Measurements from ENCODE around the gene MROH2A.

The MROH2A gene

GRCh38 chr2:233764264-233764663, 13.9 kb upstream of the MROH2A start:
- DNase-seq: no peak

- DNase-seq: no peak
These were observed 13.4 kb upstream of the MROH2A start for GRCh38 chr2:233764761-233765160.

GRCh38 chr2:233766416-233766815, 11.7 kb upstream of the MROH2A start:
- no peak for DNase-seq

DNA sequence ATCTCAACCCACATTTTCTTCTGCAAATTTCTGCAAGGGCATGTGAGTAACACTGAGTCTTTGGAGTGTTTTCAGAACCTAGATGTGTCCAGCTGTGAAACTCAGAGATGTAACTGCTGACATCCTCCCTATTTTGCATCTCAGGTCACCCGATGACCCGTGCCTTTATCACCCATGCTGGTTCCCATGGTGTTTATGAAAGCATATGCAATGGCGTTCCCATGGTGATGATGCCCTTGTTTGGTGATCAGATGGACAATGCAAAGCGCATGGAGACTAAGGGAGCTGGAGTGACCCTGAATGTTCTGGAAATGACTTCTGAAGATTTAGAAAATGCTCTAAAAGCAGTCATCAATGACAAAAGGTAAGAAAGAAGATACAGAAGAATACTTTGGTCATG, 10.1 kb upstream of the MROH2A start:
- DNase-seq: no peak

GRCh38 chr2:233769260-233769659, 8.9 kb upstream of the MROH2A start:
- DNase-seq: no peak

DNA sequence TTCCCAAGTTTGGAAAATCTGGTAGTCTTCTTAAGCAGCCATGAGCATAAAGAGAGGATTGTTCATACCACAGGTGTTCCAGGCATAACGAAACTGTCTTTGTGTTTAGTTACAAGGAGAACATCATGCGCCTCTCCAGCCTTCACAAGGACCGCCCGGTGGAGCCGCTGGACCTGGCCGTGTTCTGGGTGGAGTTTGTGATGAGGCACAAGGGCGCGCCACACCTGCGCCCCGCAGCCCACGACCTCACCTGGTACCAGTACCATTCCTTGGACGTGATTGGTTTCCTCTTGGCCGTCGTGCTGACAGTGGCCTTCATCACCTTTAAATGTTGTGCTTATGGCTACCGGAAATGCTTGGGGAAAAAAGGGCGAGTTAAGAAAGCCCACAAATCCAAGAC, 6.0 kb upstream of the MROH2A start:
- no peak for DNase-seq

DNA sequence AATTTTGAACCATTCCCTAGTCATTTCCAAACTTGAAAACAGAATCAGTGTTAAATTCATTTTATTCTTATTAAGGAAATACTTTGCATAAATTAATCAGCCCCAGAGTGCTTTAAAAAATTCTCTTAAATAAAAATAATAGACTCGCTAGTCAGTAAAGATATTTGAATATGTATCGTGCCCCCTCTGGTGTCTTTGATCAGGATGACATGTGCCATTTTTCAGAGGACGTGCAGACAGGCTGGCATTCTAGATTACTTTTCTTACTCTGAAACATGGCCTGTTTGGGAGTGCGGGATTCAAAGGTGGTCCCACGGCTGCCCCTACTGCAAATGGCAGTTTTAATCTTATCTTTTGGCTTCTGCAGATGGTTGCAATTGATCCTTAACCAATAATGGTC, 5.5 kb upstream of the MROH2A start:
- DNase-seq: no peak

DNA sequence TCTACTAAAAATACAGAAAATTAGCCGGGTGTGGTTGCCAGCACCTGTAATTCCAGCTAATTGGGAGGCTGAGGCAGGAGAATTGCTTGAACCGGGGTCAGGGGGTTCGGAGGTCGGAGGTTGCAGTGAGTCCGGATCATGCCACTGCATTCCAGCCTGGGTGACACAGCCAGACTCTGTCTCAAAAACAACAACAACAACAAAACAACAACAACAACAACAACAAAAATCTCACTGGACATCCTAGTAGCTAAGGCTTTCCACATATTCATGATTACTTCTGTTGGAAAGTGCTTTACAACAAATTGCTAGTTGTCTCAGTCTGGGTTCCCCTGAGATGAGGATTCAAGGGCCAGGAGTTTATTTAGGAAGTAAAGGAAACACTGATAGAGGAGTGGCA, 4.3 kb upstream of the MROH2A start:
- no peak for DNase-seq

- DNase-seq: no peak
These were observed 2.7 kb upstream of the MROH2A start for GRCh38 chr2:233775414-233775813.

DNA sequence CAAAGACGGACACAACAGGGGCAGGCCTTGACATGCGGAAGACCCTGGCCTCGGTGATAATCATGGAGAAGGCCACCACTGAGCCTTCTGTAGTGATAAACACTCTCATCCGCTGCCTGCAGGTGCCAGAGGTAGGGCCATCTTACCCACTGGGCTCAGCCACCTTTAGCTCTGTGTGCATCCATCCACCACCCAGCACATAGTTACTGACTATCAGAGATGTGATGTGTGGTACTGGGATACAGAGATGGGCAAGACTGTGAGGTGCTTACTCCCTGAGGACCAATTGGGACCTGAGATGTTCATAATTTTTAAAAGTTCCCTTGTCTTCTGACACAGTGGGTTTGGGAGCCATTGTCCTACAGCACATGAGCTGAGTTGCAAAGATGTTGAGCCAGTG, 1.6 kb downstream of the MROH2A start:
- no peak for DNase-seq

GRCh38 chr2:233780771-233781170, 2.6 kb downstream of the MROH2A start:
- no peak for DNase-seq

- DNase-seq: no peak
These were observed 11.4 kb downstream of the MROH2A start for GRCh38 chr2:233789554-233789953.

DNA sequence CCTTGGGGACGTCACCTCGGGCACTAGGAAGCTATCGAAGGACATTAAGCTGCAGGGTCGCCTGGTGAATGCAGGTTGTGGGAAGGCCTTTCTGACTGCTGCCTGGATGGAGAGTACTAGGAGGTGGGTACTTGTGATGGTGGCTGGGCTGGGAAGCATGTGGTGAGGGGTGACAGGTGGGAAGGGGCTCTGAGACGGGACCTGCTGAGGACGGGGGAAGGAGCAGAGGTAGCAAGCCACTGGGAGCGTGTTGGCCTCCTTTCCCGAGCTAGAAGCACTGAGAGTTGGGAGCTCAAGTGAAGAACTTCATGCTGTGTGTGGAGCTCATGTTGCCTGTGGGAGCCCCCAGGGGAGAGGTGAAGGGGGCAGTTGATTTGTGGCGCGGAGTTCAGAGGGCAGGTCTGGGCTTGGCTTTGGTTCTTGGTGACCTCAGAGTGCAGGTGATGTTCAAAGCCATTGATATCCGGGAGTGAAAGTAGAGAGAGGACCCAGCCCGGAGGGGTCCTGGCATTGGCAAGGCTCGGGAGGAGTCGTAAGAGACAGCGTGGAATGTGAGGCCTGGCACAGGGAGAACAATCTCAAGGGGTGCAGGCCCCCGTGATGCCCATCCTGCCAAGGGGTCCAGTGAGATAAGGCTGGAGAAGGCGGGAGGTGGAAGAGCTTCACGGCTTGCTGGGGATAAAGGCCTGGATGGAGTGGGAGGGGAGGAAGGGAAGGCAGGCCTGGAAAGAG, 13.2 kb downstream of the MROH2A start:
- no peak for DNase-seq

- DNase-seq: no peak
These were observed 13.8 kb downstream of the MROH2A start for GRCh38 chr2:233791883-233792329.

DNA sequence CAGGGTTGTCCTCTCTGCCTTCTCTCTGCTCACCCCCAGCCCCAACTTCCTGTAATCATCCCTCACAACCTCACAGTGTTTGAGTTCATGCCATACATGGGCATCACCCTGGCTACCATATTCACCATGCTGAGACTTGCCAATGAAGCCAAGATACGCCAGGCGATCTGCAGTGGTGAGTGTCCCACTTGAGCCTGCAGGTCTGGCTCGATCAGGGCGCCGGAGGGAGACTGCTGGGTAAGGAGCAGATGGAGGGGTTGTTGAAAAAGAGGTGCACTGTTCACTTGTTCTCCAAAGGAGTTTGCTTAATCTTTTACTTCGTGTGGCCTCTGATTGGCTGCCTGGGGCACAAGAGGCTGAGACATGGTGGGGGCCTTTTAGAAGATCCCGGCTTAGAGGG, 14.6 kb downstream of the MROH2A start:
- DNase-seq: no peak

DNA sequence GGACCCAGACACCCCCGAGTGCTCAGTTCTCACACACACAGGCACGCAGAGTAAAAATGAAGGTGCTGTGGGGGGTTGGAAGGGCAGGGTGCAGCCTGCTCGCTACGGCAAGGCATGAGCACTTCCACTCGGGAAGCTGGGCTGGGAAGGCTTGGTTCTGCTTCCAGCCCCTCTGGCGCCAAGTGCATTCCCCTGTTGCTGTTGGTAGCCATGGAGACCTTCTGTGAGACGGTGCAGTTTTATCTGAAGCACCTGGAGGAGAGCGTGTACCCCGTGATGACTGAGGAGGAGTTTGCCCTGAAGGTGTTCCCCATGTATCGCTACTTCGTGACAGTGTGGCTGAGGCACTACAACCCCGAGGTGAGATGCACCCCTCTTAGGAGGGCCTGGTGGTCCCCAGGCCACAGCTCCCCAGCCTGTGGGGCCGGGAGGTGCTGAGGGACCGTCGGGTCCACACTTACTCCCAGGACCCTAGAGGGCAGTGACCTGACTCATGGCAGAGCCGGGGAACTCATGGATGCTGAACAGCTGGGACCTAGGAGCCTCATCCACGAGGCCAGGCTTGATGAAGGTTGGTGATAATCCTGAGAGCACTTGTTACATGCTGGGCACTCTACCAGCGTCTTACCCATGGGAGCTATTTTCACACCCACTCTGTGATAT, 15.5 kb downstream of the MROH2A start:
- no peak for DNase-seq

GRCh38 chr2:233794128-233794658, 16.1 kb downstream of the MROH2A start:
- no peak for DNase-seq

DNA sequence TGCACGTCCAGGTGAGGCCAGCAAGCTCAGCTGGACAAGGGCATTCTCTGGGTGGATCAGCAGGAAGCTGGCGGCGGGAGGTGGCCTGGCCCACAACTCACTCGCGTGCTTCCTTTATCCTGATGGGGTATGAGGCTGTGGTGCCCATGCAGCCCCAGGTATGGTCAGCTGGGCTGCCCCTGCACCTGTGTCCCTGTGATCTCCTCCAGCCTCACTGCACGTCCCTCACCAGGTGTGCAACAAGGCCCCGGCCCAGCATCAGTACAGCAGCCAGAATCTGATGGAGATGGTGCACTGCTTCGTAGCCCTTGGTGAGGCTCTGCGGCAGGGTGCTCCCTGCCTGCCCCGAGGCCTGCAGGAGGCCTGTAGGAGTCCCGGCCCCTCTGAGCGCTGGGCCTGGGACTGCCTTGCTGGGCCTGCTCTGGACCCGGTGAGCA, 17.6 kb downstream of the MROH2A start:
- DNase-seq: no peak

DNA sequence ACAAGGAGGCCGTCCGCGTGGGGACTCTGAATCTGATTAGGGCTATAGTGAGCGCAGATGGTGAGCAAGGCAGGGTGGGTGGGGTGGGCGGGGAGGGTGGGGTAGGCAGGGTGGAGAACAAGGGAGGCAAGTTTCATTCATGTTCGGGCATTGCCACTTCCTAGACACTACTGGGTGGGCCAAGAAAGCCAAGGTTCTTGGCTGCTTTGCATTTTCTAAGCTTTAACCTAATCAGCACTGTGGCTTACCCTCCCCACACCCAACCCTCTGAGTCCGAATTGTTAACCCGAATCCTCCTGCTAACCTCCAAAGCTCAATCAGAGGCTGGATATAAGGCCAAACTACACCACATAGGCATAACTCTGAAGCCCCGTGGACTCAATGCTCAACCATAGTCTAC, 18.1 kb downstream of the MROH2A start:
- no peak for DNase-seq

GRCh38 chr2:233798335-233799086, 20.4 kb downstream of the MROH2A start:
- no peak for DNase-seq

DNA sequence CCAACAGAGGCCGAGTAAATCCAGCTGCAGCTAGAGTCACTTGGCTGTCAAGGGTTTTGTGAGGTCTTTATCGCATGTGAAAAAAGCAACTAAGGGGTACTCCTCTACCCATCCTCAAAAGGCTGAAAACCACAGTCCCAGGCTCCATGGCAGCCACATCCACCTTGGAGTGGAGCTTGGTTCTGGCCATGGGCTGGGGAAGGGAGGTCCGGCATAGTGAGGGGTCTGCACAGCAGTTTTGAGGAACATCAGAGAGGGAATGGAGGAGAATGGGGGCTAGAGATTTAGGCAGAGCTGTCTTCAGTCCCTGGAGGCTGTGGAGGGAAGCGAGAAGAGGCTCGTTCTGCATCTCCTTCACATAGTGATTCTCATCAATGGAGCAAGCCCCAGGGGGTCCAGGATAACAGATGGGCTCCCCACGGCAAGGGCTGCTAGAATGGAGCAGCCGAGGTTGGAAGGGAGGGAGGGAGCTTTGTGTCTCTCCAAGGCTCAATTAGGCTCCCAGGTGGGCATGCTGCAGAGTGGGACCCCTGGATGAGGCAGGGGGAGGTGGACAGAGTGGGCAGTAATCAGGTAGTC, 21.0 kb downstream of the MROH2A start:
- DNase-seq: no peak

- no peak for DNase-seq
These were observed 21.6 kb downstream of the MROH2A start for GRCh38 chr2:233799716-233800115.

GRCh38 chr2:233800208-233800607, 22.1 kb downstream of the MROH2A start:
- DNase-seq: no peak
